Measurements from ENCODE around the gene SRGAP2B.
"Not testable (repeated sequence)": the region's sequence is repeated elsewhere in the genome, so short reads cannot be mapped to it uniquely, and the experiment has no call there.

Gene SRGAP2B

GRCh38 chr1:144940054-144940453, 155.1 kb downstream of the SRGAP2B start:
- DNase-seq = not testable (repeated sequence)

- not testable (repeated sequence) for DNase-seq
Observed at GRCh38 chr1:144938627-144939026, 156.5 kb downstream of the SRGAP2B start.

DNA sequence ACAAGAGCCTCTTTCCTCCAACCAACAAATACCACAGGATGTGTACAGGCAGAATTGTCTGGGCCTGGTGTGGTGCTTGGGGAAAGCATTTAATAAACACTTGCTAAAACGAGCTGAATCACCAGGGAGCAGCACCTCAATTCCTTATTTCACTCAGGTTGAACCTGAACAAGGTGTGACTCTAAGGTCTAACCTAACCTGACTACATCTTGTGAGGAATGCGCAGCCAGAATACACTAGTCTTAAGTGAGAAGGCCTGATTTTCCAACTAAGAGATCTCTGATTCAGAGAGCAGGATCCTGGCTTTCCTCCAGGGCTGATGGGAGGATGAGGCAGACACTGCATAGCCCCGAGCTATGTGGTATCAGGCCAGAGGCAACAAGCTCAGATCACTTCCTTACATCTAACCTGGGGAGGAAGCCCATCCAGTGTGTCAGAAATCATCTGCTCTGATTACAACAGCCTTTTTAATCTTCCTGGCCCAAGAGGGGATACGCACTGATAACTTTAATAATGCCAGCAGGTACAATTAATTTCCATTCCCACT, 158.9 kb downstream of the SRGAP2B start:
- DNase-seq = not testable (repeated sequence)

- DNase-seq = not testable (repeated sequence)
Observed at GRCh38 chr1:144935310-144935709, 159.8 kb downstream of the SRGAP2B start.

DNA sequence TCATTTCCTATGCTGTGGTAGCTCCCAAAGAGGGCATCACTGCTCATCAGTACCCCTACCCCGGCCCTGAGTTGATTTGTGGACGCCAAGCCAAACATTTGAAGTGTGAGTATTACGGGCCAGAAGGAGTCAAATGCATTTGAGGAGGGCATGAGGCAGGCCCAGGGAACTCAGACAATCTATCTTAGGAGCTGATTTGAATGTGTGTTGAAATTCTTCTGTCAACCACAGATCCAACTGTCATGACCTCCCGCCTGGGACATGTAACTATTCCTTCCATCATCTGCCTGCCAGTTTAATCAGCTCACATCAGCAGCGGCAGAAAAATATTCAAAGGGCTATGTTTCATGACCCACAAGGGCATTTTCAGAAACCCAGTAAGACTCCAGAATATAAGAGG, 162.1 kb downstream of the SRGAP2B start:
- not testable (repeated sequence) for DNase-seq

DNA sequence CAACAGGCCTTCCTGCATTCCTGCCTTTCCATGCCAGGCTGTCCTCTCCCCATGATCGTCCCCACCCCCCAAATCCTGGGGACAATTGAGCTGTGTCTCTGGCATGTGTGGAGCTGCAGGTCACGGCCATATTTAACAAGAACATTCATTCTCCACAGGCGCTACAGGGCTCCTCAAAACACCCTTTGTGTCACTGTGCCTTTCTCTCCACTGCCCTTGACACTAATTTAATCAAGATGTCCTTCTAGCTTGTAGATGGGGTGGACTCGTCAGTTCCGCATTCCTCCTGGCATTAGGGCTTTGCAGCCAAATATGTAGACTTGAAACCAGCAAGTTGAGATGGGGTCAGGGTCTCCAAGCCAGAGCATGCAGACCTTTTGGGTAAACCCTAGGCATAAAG, 163.0 kb downstream of the SRGAP2B start:
- peak; percentile 17 for DNase-seq

DNA sequence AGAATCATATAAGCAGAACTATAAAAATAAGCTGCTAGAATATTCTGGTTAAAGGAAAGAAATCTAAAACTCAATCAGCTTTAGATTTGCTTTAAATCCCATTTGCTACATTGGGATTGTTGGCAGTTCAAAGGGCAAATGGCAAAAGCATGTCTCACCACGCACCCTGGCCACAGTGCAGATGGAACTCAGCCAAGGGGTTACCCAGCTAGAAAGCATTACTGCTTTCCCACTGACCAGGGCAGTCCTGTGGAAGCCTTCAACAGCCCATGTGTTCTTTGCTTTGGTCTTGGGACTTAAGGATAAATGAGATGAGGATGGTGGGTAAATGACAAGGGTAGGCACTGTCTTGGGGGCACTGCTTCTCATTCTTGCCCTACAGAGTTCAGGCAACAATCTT, 163.6 kb downstream of the SRGAP2B start:
- not testable (repeated sequence) for DNase-seq

- not testable (repeated sequence) for DNase-seq
Observed at GRCh38 chr1:144930085-144930777, 164.9 kb downstream of the SRGAP2B start.

GRCh38 chr1:144927292-144927691, 167.8 kb downstream of the SRGAP2B start:
- DNase-seq = not testable (repeated sequence)

GRCh38 chr1:144923640-144924039, 171.5 kb downstream of the SRGAP2B start:
- DNase-seq = not testable (repeated sequence)

DNA sequence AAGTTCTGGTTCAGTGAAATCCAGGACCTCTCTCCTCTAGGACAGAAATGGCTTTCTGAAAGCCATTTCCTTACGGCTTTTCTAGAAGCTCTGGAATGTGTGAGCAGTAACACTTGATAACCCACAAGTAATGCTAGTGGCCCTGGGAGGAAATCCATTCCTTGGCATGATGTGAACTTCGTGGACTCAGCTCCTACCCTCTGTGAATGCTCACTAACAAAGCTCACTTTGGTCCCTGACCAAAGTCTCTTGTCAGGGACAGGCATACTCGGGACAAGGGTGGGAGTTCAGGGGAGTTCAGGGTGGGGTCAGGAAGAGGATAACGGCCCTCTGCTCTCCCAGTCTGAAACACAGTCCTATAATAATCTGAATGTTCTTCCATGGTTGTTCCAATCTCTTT, 172.3 kb downstream of the SRGAP2B start:
- not testable (repeated sequence) for DNase-seq

DNA sequence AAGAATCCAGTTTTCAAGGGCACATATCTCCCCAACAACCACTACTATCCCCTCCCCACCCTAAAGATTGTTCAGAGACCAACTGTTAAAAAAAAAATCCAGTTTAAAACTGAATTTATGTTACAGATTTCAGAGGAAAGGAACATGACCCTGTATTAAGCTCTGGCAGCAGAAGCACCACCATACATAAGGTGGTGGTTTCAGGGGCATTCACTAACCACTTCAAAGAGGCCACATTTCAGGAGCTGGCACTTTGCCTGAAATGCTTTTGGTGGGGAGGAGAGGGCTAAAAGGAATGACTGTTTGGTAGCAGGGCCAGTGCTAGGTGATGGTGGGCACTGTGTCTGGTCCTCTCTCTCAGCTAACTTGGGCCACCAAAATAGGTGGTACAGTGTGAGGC, 176.0 kb downstream of the SRGAP2B start:
- DNase-seq = not testable (repeated sequence)

DNA sequence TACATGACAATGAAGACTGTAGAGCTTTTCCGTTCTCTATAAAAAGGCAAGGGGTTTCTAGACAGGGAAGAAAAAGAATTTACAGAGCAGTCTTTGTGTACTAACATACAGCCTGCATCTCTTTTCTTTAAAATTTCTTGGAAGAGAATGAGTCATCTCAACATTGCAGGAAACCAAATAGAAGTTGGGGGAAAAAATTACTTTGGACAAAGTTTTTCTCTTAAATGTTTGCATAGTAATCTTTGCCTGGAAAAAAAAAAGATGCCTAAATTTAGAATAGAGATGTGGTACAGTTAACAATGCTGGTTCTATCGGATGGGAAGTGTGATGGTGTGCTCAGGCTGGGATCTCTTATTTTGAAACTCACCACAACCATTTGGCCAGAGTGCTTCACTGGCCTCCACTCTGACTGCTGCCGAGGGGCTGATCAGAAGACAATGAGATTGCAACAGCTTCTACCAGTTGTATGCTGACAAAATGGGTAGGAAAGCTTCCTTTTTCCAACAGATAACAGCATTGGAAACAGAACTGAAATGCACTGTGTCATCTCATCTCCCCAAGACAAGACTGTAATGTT, 177.0 kb downstream of the SRGAP2B start:
- DNase-seq = not testable (repeated sequence)

DNA sequence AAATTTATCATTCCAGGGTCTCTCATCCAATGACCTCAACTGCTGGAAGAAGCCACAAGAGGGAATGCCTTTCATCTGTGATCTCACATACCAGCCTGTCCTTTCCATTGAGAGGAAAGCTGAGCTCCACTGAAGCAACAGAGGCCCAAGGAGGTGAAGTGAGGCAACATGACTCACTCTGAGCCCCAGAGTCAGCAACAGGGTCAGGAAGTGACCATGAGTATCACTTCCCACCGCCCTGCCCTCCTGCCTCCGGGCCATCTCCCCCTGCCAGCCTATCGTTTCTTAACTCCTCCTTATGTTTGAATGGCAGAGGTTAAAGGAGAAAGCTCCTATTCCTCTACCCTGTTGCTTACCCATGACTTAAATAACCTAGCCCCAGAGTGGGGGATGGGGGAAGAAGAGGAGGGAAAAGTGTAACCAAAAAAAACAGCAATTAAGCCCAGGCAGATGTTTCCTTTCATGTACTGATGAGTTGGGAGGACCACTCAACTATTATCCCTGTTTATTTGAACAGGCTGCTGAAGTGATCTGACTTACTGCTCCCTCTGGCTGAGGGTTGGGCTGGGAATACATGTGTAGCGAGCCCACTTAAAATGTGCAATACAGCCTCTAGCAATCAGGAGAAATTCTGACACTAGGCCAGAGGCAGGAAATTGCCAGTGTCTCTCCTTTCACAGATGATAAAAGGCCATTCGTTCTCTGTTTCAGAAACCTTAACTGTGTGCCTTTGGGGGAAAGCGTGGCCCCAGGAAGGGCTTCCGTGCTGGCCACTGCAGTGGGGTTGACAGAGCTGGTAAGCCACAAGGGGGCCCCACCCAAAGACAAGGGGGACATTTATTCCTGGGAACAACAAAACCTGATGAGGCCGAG, 177.7 kb downstream of the SRGAP2B start:
- not testable (repeated sequence) for DNase-seq

DNA sequence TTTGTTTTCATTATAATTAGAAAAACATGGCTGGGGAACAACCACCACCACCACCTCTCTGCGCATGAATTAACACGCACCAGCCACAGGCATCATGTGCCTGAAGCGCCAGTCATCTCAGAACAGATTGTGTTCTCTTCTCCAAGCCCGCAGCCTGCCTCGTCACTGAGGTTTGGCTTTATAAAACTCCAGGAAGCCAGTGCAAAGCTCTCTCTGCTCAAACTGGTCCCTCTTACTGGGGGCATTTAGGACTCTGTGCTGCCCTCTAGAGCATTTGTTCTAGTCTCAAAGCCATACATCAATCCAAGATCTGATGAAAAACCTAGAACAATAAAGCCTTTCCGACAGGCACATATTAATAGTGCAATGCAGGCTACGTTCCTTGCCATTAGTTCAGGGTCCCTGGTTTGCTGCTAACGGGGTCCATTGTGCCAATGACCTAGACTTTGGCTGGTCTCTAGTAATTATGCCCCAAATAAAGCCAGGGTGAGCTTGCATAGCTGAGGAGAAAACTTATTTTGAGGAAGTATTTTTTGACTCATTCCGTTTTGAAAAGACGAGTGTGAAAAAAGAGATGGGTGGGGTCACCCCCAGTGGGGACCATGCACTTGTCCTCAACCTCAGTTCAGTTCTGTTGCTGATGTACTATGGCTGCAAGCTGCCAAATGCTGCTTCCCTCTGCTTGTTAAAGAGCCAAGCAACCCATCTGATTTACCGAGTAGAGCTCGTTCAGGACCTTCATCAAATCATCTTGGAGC, 181.0 kb downstream of the SRGAP2B start:
- DNase-seq = not testable (repeated sequence)

- not testable (repeated sequence) for DNase-seq
Observed at GRCh38 chr1:144913458-144913857, 181.7 kb downstream of the SRGAP2B start.

DNA sequence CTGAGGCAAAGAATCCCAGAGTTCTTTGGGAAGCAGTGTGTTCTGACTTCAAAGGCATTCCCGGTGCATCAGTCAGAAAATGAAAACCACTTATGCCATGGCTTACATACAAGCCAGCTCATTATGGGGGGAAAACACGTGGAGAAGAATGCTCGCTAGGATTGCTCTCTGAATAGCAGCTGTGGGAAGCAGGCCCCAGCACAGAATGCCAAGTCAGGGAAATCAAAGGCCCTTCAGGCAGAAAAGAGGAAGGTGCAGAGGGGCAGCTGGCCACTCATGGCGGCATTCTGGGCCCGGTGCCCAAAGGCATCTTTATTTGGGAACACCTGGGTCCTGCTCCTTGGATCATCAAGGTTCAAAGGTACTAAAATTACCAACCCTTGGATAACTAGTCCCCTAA, 184.4 kb downstream of the SRGAP2B start:
- DNase-seq = not testable (repeated sequence)

DNA sequence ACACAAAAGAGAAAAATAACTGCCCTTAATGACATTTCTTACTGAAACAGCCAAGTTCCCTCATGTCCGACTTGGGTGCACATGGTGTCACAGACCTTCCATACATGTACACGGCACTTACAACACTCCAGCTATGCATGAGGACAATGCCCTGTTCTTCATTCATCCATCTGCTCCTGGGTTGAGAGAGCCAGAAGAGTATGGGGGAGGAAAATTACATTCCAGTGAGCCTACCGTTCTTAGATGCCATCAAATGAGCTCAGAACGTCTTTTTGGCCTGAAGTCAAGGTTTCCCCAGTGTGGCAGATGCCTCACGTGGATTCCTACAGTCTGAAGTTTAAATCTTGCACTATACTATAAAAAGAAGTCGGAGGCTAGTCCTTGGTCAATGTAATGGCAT, 194.3 kb downstream of the SRGAP2B start:
- not testable (repeated sequence) for DNase-seq

DNA sequence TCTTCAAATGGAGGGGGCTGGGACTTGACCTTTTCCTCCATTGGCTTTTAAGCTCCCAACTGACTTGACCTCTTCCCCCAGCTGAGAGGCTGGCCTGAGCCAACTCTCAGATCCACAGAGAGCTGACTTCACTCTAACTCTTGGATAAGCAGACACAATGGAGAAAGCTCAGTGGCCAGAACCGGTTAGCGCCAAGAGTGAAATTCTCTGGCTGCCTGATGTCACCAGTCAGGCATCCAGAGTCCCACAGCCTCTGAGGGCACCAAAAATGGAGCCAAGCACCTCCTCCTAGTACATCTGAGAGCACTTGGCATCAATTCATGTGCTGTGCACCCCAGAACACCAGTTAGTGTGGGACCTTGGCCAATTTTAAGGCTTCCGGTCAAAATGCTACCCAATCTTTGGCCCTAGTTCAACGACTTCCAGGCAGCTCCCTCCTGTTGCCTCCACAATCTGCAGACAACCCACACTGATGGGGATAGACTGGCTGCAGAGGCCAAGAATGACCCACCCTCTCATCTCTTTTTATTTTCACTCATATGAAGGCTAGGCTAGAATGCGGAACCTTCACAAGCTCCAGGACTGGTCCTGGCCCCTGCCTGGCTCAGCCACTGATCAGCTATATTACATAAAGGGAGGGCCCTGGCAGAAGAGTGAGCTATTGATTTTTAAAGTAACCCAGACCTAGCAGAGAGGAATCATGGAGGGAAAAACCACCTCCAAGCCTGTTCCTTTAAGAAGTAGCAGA, 200.5 kb downstream of the SRGAP2B start:
- not testable (repeated sequence) for DNase-seq

- not testable (repeated sequence) for DNase-seq
Observed at GRCh38 chr1:144893710-144894438, 201.3 kb downstream of the SRGAP2B start.

GRCh38 chr1:144893062-144893461, 202.1 kb downstream of the SRGAP2B start:
- not testable (repeated sequence) for DNase-seq
